ENCODE data around the gene IRX1.

IRX1 gene

GRCh38 chr5:3596261-3596825, 711 bp downstream of the IRX1 start:
- TF ChIP-seq FOXP2 (optimal IDR thresholded peaks at IDR 0.05; ENCODE audit: borderline replicate concordance, extremely low read depth, extremely low read length, insufficient read depth) (no peak), TAF1 (IDR thresholded peaks at IDR 0.05; ENCODE audit: borderline replicate concordance, insufficient read depth, low read length) (no peak), REST (IDR thresholded peaks at IDR 0.05; ENCODE audit: insufficient read depth in 1 of 2, low read depth in 2 of 2, low read length in 2 of 2) (no peak), SIN3A (IDR thresholded peaks at IDR 0.05; ENCODE audit: borderline replicate concordance, insufficient read depth, low read length) (no peak), POLR2AphosphoS5 (IDR thresholded peaks at IDR 0.05; ENCODE audit: low read depth, low read length) (no peak)

GRCh38 chr5:3596857-3597166, 1.2 kb downstream of the IRX1 start:
- TF ChIP-seq FOXP2 (optimal IDR thresholded peaks at IDR 0.05; ENCODE audit: borderline replicate concordance, extremely low read depth, extremely low read length, insufficient read depth) (no peak), POLR2AphosphoS5 (IDR thresholded peaks at IDR 0.05; ENCODE audit: low read depth, low read length) (no peak), SIN3A (IDR thresholded peaks at IDR 0.05; ENCODE audit: borderline replicate concordance, insufficient read depth, low read length) (no peak), TAF1 (IDR thresholded peaks at IDR 0.05; ENCODE audit: borderline replicate concordance, insufficient read depth, low read length) (no peak), REST (IDR thresholded peaks at IDR 0.05; ENCODE audit: insufficient read depth in 1 of 2, low read depth in 2 of 2, low read length in 2 of 2) (no peak)

- TF ChIP-seq REST (IDR thresholded peaks at IDR 0.05; ENCODE audit: insufficient read depth in 1 of 2, low read depth in 2 of 2, low read length in 2 of 2) (no peak), POLR2AphosphoS5 (IDR thresholded peaks at IDR 0.05; ENCODE audit: low read depth, low read length) (no peak), TAF1 (IDR thresholded peaks at IDR 0.05; ENCODE audit: borderline replicate concordance, insufficient read depth, low read length) (no peak), FOXP2 (optimal IDR thresholded peaks at IDR 0.05; ENCODE audit: borderline replicate concordance, extremely low read depth, extremely low read length, insufficient read depth) (no peak), SIN3A (IDR thresholded peaks at IDR 0.05; ENCODE audit: borderline replicate concordance, insufficient read depth, low read length) (0 out of 2 replicates have a peak, but pooled peaks have one; percentile 8)
Observed at GRCh38 chr5:3597167-3598007, 1.8 kb downstream of the IRX1 start.

DNA sequence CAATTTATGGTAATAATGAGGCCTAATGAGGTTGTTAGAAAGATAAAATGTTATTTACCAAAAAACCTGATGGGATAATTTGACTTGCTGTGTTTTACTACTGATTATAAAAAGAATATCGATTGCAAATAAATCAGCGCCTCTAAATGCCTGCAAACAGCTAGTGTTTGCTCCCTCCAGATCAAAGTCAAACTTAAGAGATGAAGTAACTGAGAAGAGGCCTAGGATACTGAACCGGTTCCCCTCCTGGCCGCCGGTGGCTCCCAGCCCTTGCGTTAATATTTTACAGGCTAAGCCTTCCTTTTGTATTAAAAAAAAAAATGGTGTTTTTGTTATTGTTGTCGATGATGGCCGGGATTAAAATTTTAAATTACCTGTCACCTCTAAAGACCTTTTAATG, 2.6 kb downstream of the IRX1 start:
- TF ChIP-seq SIN3A (IDR thresholded peaks at IDR 0.05; ENCODE audit: borderline replicate concordance, insufficient read depth, low read length), result no peak
- TF ChIP-seq POLR2AphosphoS5 (IDR thresholded peaks at IDR 0.05; ENCODE audit: low read depth, low read length), result 0 out of 2 replicates have a peak, but pooled peaks have one; percentile 10

DNA sequence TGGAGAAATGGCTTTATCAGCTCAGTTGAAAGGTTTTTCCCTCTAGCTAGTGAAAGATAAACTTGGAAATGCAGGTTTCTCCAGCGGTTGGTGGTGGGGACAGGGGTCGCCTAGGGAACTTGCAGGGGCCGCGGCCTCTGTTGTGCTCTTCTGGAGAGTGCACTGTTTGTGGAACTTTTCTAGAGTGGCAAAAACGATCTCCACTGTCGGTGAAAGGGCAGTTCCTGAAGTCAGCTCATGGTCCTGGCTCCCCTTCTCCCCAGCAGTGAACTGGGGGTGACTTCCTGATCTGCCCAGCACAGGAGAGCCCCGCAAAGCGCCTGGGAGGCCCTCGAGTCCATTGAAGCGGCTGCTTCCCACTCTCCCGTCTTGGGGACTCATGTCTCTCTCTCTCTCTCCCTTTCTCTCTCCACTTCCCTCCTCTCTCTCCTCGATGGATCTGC, 3.2 kb downstream of the IRX1 start:
- TF ChIP-seq SIN3A (IDR thresholded peaks at IDR 0.05; ENCODE audit: borderline replicate concordance, insufficient read depth, low read length) (0 out of 2 replicates have a peak, but pooled peaks have one; percentile 31), POLR2AphosphoS5 (IDR thresholded peaks at IDR 0.05; ENCODE audit: low read depth, low read length) (peak; percentile 21; the same call in 1 of the 2 replicates), TAF1 (IDR thresholded peaks at IDR 0.05; ENCODE audit: borderline replicate concordance, insufficient read depth, low read length) (no peak), FOXP2 (optimal IDR thresholded peaks at IDR 0.05; ENCODE audit: borderline replicate concordance, extremely low read depth, extremely low read length, insufficient read depth) (no peak)

Measured in PFSK-1 (cell line).